Keratinocyte (primary cell): Measurements from ENCODE around the gene TCEAL8.

Source experiments
- CTCF ChIP-seq, 3 experiments: IDR thresholded peaks in 1 of 3; conservative IDR thresholded peaks in 1 of 3; optimal IDR thresholded peaks in 1 of 3; 2 replicates in 2 of 3; 3 replicates in 1 of 3; pipeline versions ENCODE3 to v1.5.1; 2011; ENCODE audit warnings: low read length in 3 of 3, mild to moderate bottlenecking in 3 of 3, moderate library complexity in 2 of 3, control low read depth in 1 of 3, inconsistent platforms in 1 of 3; ENCODE audit not compliant: insufficient read depth in 2 of 3; ENCODE audit errors: extremely low read depth in 1 of 3
- EZH2 ChIP-seq: IDR thresholded peaks from one replicate; pipeline ENCODE4 v1.6.1; 2012; ENCODE audit warnings: inconsistent platforms, mild to moderate bottlenecking, low read length, moderate library complexity

DNA sequence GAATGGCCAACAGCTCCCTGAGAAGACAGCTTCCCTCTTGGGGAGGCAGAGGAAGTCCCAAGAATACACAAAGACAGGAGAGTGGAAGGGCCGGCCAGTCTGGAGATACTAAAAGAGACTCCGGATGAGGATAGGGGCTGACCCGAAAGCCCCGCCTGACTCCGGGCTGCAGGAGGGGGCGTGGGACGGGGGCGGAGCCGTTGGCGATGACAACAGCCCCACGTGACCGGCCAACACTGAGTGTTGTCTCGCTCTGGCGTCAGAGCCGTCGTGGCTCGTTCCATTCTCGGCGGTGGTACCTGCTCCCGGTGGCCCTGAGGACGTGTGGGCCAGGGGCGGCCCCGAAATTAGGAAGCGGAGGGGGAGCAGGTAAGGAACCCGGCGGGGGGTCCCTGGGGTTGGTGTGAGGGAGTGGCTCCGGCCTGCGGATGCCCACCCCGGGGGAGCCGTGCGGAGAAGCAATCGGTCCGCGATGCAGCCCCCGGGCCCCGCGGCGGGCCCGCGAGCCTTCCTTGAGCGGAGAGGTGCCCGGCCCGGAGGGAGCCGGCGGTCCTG, 40.0 kb downstream of the TCEAL8 start, which contains the start of gene BEX4:
- no peak for TF ChIP-seq CTCF (optimal IDR thresholded peaks at IDR 0.05 in 1 of 3, IDR thresholded peaks at IDR 0.05 in 1 of 3, conservative IDR thresholded peaks at IDR 0.05 in 1 of 3; ENCODE audit: extremely low read depth in 1 of 3, insufficient read depth in 2 of 3, low read length in 3 of 3)
- no peak for TF ChIP-seq EZH2
